Sigmoid colon (tissue), 4 donors: ENCODE results near the gene BRIP1.

Experiments
- EP300 ChIP-seq, 4 donors: sonication (generic); formaldehyde crosslinking; IDR thresholded peaks; one replicate each; pipeline ENCODE4 v1.6.1; 2017; ENCODE audit warnings: antibody characterized with exemption in 4 of 4
- POLR2A ChIP-seq, 2 donors: fragments of 450-650 bp; IDR thresholded peaks; one replicate each; pipeline ENCODE4 v1.6.1; 2016; ENCODE audit warnings: antibody characterized with exemption in 2 of 2, mild to moderate bottlenecking in 2 of 2, moderate library complexity in 2 of 2
- POLR2AphosphoS5 ChIP-seq, 4 donors: sonication (generic); formaldehyde crosslinking; IDR thresholded peaks; one replicate each; pipeline ENCODE4 v1.6.1; 2017; ENCODE audit warnings: antibody characterized with exemption in 4 of 4
- TF ChIP-seq, protein P1 (sequence below), 4 experiments: fragments of 450-650 bp in 3 of 4; fragments of 200-600 bp in 1 of 4; IDR thresholded peaks; one replicate each; pipeline ENCODE4 v1.5.1; 2016 to 2019; ENCODE audit warnings: antibody characterized with exemption in 4 of 4, mild to moderate bottlenecking in 3 of 4, moderate library complexity in 2 of 4

DNA sequence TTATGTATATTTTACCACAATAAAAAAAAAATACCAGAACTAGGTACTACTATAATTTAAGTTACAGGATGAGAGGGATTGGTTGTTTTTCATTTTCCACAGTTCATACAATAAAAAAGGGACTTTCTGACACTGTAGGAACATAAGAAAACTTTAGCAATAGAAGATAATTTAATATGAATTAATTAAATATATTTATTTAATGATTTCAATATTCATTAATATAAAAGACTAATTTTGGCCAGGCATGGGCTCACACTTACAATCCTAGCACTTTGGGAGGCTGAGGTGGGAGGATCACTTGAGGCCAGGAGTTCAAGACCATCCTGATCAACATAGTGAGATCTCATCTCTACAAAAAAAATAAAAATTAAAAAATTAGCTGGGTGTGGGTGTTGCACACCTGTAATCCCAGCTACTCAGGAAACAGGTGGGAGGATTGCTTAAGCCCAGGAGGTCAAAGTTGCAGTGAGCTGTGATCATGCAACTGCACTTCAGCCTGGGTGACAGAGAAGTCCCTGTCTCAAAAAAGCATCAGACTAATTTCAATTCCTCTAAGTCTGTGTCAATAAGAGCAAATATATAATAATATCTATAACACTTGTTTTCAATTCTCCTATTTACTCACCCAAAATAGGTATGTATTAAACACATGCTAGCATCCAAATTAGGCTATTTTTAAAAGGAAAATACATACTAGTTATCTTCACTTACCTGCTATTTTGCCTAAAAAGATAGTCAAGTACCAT is 79.6 kb downstream of the BRIP1 start:
- TF ChIP-seq POLR2AphosphoS5 (IDR thresholded peaks at IDR 0.05) = no peak
- TF ChIP-seq, protein P1, sequence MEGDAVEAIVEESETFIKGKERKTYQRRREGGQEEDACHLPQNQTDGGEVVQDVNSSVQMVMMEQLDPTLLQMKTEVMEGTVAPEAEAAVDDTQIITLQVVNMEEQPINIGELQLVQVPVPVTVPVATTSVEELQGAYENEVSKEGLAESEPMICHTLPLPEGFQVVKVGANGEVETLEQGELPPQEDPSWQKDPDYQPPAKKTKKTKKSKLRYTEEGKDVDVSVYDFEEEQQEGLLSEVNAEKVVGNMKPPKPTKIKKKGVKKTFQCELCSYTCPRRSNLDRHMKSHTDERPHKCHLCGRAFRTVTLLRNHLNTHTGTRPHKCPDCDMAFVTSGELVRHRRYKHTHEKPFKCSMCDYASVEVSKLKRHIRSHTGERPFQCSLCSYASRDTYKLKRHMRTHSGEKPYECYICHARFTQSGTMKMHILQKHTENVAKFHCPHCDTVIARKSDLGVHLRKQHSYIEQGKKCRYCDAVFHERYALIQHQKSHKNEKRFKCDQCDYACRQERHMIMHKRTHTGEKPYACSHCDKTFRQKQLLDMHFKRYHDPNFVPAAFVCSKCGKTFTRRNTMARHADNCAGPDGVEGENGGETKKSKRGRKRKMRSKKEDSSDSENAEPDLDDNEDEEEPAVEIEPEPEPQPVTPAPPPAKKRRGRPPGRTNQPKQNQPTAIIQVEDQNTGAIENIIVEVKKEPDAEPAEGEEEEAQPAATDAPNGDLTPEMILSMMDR (IDR thresholded peaks at IDR 0.05) = no peak
- no peak for TF ChIP-seq EP300 (IDR thresholded peaks at IDR 0.05)
- TF ChIP-seq POLR2A (IDR thresholded peaks at IDR 0.05) = no peak
